Measurements from ENCODE around the gene ZC2HC1C.
"Not testable (repeated sequence)": the region's sequence is repeated elsewhere in the genome, so short reads cannot be mapped to it uniquely, and the experiment has no call there.

Gene ZC2HC1C

DNA sequence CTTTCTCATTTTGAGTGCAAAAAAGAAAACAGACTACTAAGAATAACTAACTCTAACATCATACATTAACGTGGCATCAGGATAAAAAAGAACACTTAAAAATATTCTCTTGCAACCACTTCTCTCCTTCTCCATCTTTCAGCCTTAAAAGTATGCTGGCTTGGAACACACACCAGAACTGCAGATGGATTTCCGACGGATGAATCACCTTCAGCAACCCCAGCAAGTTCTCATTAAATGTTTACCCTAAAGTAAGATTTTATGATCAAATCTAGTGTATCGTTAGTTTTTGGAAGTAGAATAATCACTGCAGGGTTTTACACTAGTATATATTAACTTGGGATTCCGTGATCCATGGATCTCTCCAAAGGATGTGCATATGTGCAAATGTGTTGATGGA lies 56.2 kb downstream of the ZC2HC1C start:
- Histone ChIP-seq H3K4me2 (ENCODE audit: low read length) (peak overlapping the region; percentile 90), H3K36me3 (ENCODE audit: control insufficient read depth, low read length) (peaks cover 65% of the 10 kb centered on the region), H3K27ac (ENCODE audit: low read depth, low read length) (no peak overlapping the region), H4K20me1 (ENCODE audit: control insufficient read depth, insufficient read depth, low read depth, low read length) (peaks cover 4% of the 10 kb centered on the region; the same call in 1 of the 2 replicates), H3K9me2 (replicated peaks; ENCODE audit: control insufficient read depth, low read length) (no peaks in the 10 kb centered on the region), H3K9me3 (ENCODE audit: control insufficient read depth, insufficient read depth, low read length) (no peaks in the 10 kb centered on the region), H3K4me1 (ENCODE audit: control insufficient read depth, low read length) (peaks cover 43% of the 10 kb centered on the region), H3K79me2 (ENCODE audit: control insufficient read depth, low read length) (peaks cover 70% of the 10 kb centered on the region), H3K4me3 (ENCODE audit: low read length) (peak overlapping the region; percentile 99), H3F3A (ENCODE audit: control insufficient read depth, insufficient read depth) (peaks cover 11% of the 10 kb centered on the region), H3K27me3 (ENCODE audit: control insufficient read depth, low read length) (no peaks in the 10 kb centered on the region)
- no peak for TF ChIP-seq EZH2phosphoT487 (IDR thresholded peaks at IDR 0.05; ENCODE audit: borderline replicate concordance, low read length)
- TF ChIP-seq, protein P1, sequence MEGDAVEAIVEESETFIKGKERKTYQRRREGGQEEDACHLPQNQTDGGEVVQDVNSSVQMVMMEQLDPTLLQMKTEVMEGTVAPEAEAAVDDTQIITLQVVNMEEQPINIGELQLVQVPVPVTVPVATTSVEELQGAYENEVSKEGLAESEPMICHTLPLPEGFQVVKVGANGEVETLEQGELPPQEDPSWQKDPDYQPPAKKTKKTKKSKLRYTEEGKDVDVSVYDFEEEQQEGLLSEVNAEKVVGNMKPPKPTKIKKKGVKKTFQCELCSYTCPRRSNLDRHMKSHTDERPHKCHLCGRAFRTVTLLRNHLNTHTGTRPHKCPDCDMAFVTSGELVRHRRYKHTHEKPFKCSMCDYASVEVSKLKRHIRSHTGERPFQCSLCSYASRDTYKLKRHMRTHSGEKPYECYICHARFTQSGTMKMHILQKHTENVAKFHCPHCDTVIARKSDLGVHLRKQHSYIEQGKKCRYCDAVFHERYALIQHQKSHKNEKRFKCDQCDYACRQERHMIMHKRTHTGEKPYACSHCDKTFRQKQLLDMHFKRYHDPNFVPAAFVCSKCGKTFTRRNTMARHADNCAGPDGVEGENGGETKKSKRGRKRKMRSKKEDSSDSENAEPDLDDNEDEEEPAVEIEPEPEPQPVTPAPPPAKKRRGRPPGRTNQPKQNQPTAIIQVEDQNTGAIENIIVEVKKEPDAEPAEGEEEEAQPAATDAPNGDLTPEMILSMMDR (IDR thresholded peaks at IDR 0.05; ENCODE audit: low read depth, low read length, poor library complexity, severe bottlenecking): no peak

DNA sequence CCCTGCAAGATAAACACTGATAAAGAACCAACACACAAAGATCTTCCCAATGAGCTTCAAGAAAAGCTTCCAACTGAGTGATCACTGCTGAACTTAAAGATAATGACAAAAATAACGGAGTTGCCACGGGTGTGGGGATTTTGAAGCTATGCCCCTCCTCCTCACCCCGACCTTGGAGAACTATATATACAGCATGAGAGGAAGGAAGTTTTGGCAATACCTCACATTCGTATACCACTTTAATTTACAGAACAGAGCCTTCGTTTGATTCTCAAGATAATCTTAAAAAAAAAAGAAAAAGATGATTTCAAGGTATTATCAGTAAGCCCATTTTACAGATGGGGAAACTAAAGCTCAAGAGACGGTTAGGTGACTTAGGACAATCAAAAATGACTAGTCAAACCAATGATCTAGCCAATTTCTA lies 56.7 kb downstream of the ZC2HC1C start:
- TF ChIP-seq, protein P1 (IDR thresholded peaks at IDR 0.05; ENCODE audit: low read depth, low read length, poor library complexity, severe bottlenecking): no peak
- no peak for TF ChIP-seq EZH2phosphoT487 (IDR thresholded peaks at IDR 0.05; ENCODE audit: borderline replicate concordance, low read length)
- H3K9me2 ChIP-seq (replicated peaks; ENCODE audit: control insufficient read depth, low read length): no peaks in the 10 kb centered on the region
- H3K36me3 ChIP-seq (ENCODE audit: control insufficient read depth, low read length): peaks cover 60% of the 10 kb centered on the region
- H3K79me2 ChIP-seq (ENCODE audit: control insufficient read depth, low read length): peaks cover 72% of the 10 kb centered on the region
- H3K27me3 ChIP-seq (ENCODE audit: control insufficient read depth, low read length): no peaks in the 10 kb centered on the region
- H4K20me1 ChIP-seq (ENCODE audit: control insufficient read depth, insufficient read depth, low read depth, low read length): peaks cover 4% of the 10 kb centered on the region; the same call in 1 of the 2 replicates
- H3K4me1 ChIP-seq (ENCODE audit: control insufficient read depth, low read length): peaks cover 43% of the 10 kb centered on the region
- H3K27ac ChIP-seq (ENCODE audit: low read depth, low read length): peak overlapping the region; percentile 73
- peak overlapping the region; percentile 99 for H3K4me3 ChIP-seq (ENCODE audit: low read length)
- peaks cover 11% of the 10 kb centered on the region for H3F3A ChIP-seq (ENCODE audit: control insufficient read depth, insufficient read depth)
- H3K4me2 ChIP-seq (ENCODE audit: low read length): peak overlapping the region; percentile 90
- no peaks in the 10 kb centered on the region for H3K9me3 ChIP-seq (ENCODE audit: control insufficient read depth, insufficient read depth, low read length)

DNA sequence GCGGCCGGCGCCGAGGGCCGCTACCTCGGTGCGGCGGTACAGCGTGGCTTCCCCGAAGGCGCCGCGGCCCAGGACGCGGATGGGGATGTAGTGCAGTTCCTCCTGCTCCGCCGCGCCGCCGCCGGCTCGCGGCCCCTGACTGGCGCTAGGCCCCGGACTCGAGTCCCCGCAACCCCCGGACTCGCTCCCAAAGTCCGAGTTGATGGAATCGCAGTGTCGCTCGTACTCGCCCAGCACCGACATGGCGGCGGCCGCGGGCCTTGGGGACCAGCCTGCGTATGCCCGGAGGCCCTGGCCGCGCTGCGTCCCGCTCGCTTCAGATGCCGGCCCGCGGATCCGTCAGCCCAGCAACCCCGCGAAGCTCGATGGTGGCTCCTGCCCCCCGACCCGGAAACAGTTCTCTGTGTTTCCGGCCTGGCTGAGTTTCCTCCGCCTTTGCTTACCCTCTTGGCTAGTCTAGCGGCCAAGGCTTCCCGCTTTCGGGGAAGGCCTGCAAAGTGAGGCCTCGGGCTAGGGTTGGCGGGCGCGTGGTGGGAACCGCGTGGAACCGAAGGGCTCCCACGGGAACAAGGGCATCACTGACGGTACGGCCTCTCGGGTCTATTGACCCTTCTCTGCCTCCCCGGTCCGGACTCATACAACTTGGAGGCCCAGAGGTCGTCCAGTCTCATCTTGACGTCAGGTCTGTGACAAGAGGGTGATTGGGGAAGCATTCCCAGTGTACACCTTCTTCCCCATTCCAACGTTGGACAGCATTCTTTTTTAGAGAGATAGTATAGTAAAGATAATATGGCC lies 57.4 kb downstream of the ZC2HC1C start, which contains the start of gene NEK9:
Gene NEK9, minus strand, starts transcription at position 370 of the 795 bp plus-strand sequence. Its CDS starts 127 bp downstream, at position 243.
- H3K27me3 ChIP-seq (ENCODE audit: control insufficient read depth, low read length): no peaks in the 10 kb centered on the region
- no peaks in the 10 kb centered on the region for H3K9me3 ChIP-seq (ENCODE audit: control insufficient read depth, insufficient read depth, low read length)
- TF ChIP-seq EZH2phosphoT487 (IDR thresholded peaks at IDR 0.05; ENCODE audit: borderline replicate concordance, low read length): no peak
- TF ChIP-seq, protein P1 (IDR thresholded peaks at IDR 0.05; ENCODE audit: low read depth, low read length, poor library complexity, severe bottlenecking): no peak
- peak within 1 kb of the TSS; percentile 90 for H3K4me2 ChIP-seq (ENCODE audit: low read length)
- peaks cover 43% of the 10 kb centered on the region for H3K4me1 ChIP-seq (ENCODE audit: control insufficient read depth, low read length)
- peaks cover 62% of the 10 kb centered on the region for H3K36me3 ChIP-seq (ENCODE audit: control insufficient read depth, low read length)
- peak within 1 kb of the TSS; percentile 73 for H3K27ac ChIP-seq (ENCODE audit: low read depth, low read length)
- H3K79me2 ChIP-seq (ENCODE audit: control insufficient read depth, low read length): peaks cover 72% of the 10 kb centered on the region
- peak within 1 kb of the TSS; percentile 99 for H3K4me3 ChIP-seq (ENCODE audit: low read length)
- peaks cover 19% of the 10 kb centered on the region for H3F3A ChIP-seq (ENCODE audit: control insufficient read depth, insufficient read depth)
- no peaks in the 10 kb centered on the region for H3K9me2 ChIP-seq (replicated peaks; ENCODE audit: control insufficient read depth, low read length)
- peaks cover 4% of the 10 kb centered on the region; the same call in 1 of the 2 replicates for H4K20me1 ChIP-seq (ENCODE audit: control insufficient read depth, insufficient read depth, low read depth, low read length)

DNA sequence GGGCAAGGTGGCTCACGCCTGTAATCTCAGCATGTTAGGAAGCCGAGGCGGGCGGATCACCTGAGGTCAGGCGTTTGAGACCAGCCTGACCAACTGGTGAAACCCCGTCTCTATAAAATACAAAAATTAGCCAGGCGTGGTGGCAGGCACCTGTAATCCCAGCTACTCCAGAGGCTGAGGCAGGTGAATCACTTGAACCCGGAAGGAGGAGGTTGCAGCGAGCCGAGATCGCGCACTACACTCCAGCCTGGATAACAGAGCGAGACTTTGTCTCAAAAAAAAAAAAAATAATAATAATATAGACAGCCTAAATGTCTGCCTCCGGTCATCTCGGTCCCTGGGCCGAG lies 58.0 kb downstream of the ZC2HC1C start:
- Histone ChIP-seq H3K27ac (ENCODE audit: low read depth, low read length) (peak overlapping the region; percentile 73), H3K4me1 (ENCODE audit: control insufficient read depth, low read length) (peaks cover 43% of the 10 kb centered on the region), H3K4me2 (ENCODE audit: low read length) (peak overlapping the region; percentile 90), H3K79me2 (ENCODE audit: control insufficient read depth, low read length) (peaks cover 72% of the 10 kb centered on the region), H3K36me3 (ENCODE audit: control insufficient read depth, low read length) (peaks cover 59% of the 10 kb centered on the region), H3K4me3 (ENCODE audit: low read length) (peak overlapping the region; percentile 99), H3F3A (ENCODE audit: control insufficient read depth, insufficient read depth) (peaks cover 19% of the 10 kb centered on the region)
- H3K9me2 ChIP-seq (replicated peaks; ENCODE audit: control insufficient read depth, low read length); H3K27me3 ChIP-seq (ENCODE audit: control insufficient read depth, low read length); H4K20me1 ChIP-seq (ENCODE audit: control insufficient read depth, insufficient read depth, low read depth, low read length); H3K9me3 ChIP-seq (ENCODE audit: control insufficient read depth, insufficient read depth, low read length): not testable (repeated sequence)
